Aorta (tissue), 5 donors: ENCODE results near the gene ZNF606. TPM values are rescaled to one million over a fixed set of nuclear protein-coding genes. Genes with fewer than 3 reads are reported as not detected.

Source experiments
- ATAC-seq: fragments of 200-7000 bp; cut with Tn5 transposase; one replicate; pipeline ENCODE4 v1.9.1; 2022; ENCODE audit warnings: moderate library complexity; ENCODE audit not compliant: low FRiP score
- DNase-seq, 2 donors: peaks; one replicate each; pipeline ENCODE4 v3.0.0-alpha.2; 2020
- H3K27ac ChIP-seq, 2 donors: one replicate each; pipeline ENCODE4 v1.5.1; 2013; ENCODE audit warnings: low read length in 2 of 2, mild to moderate bottlenecking in 2 of 2, moderate library complexity in 2 of 2, control low read depth in 1 of 2, inconsistent platforms in 1 of 2, low read depth in 1 of 2
- H3K27me3 ChIP-seq, 2 donors: one replicate each; pipeline ENCODE4 v1.6.1; 2013; ENCODE audit warnings: control low read depth in 1 of 2, low read length in 1 of 2, mild to moderate bottlenecking in 1 of 2, moderate library complexity in 1 of 2; ENCODE audit not compliant: insufficient read depth in 2 of 2, control insufficient read depth in 1 of 2
- H3K36me3 ChIP-seq, 2 donors: one replicate each; pipeline ENCODE4 v1.6.1; 2013; ENCODE audit warnings: control low read depth in 1 of 2, low read length in 1 of 2, mild to moderate bottlenecking in 1 of 2; ENCODE audit not compliant: insufficient read depth in 2 of 2, control insufficient read depth in 1 of 2
- H3K4me1 ChIP-seq, 2 donors: one replicate each; pipeline ENCODE4 v1.6.1; 2013; ENCODE audit warnings: low read length in 2 of 2, control low read depth in 1 of 2, mild to moderate bottlenecking in 1 of 2, moderate library complexity in 1 of 2; ENCODE audit not compliant: insufficient read depth in 2 of 2, control insufficient read depth in 1 of 2
- H3K4me3 ChIP-seq, 2 donors: one replicate each; pipeline ENCODE4 v1.5.1; 2013; ENCODE audit warnings: low read length in 2 of 2, control low read depth in 1 of 2, mild to moderate bottlenecking in 1 of 2
- H3K9me3 ChIP-seq: one replicate; pipeline ENCODE4 v1.6.1; 2013; ENCODE audit warnings: mild to moderate bottlenecking, low read length; ENCODE audit not compliant: control insufficient read depth
- WGBS, 2 donors: extraction: QIAGEN DNeasy Blood & Tissue Kit; methylation state at CpG; one replicate each; pipeline ENCODE4 v1.1.7; 2013; 5-methylcytosine and 5-hydroxymethylcytosine counted together
- intact Hi-C, 2 donors: fragments of 100-400 bp; cut with DNase I; formaldehyde crosslinking; loops; one replicate each; pipeline versions ENCODE4 v1.14.2 to v1.15.0; 2022
- long read RNA-seq, 2 donors: library from polyadenylated mRNA; unstranded; transcript quantifications; one replicate each; pipeline ENCODE4 v2.0.0, GENCODE V29; 2020 to 2021
- polyA plus RNA-seq, 2 donors: library from polyadenylated mRNA; stranded (reverse); fragments of 200-250 nt; gene quantifications; one replicate each; pipeline ENCODE4 v1.2.3, GENCODE V29; 2013
- total RNA-seq, 2 donors: library from RNA; stranded (reverse); fragmentation: NEBNext Ultra II Directional; extraction: Animal tissue kit (Norgen Biotek cat#: 25700); gene quantifications; one replicate each; pipeline ENCODE4 v1.2.1, GENCODE V29; 2021
- donor health status: healthy with polysubstance abuse.
- donor health status: Bipolar disorder and iron deficiency.
- donor health status: DM: no; HTN: no; CAD: no.
- donor health status: DM: no; HTN: no; CAD: no.
- donor health status: DM: yes; HTN: yes; CAD: no.

The ZNF606 gene
- 10 to 100 TPM in 1 of 2 donors, 1 to 10 TPM in 1; 9.9 to 21.0 TPM for total RNA-seq
- 10 to 100 TPM in 1 of 2 donors, 1 to 10 TPM in 1; 4.8 to 12.0 TPM for polyA plus RNA-seq
- long read RNA-seq, donor 1, partial matches to known transcripts: 0 of 9 reads
- long read RNA-seq, donor 1, other reads (novel, unspliced or antisense): 7 of 9 reads
- long read RNA-seq, donor 2, partial matches to known transcripts: 0 of 5 reads
- long read RNA-seq, donor 2, other reads (novel, unspliced or antisense): 2 of 5 reads

DNA sequence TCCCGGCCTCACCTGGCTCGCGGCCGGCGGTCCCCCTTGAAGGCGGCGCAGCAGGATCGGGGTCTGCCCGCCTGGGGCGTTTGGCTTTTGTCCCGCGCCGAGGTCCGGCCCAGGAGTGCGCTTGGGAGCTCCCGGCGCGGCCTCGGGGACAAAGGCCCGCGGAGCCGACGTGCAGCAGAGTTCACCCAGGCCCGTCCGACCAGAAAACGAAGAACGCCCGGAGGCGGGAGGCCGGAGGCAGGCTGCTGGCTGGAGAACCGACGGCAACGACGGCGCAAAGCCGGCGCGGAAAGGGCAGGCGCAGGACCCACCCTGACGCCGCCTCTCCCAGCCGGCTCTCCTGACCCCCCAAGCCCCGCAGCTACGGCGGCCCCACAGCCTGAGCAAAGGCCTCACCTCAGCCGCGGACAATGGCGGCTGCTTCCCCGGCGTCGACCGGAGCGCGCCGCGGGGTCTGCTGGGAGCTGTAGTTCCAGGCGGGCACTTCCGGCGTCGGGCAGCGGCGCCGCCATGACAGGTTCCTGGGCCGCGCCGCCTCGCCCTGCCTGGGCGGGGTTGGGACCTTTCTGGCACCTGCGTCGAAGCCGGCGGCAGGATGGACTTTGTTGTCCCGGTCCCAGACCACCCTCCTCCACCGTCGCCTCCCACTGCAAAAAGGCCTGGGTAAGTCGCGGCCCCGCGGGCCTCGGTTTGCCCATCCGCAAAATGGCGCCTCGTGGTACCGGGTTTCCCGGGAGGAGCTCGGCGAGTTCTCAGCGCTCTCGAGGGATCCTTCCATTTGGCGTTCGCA, at the start of gene ZNF606:
TSS of gene ZNF606 (minus strand) at position 437 of the 790 bp plus-strand sequence. CDS start 1,501 bp downstream, outside the sequence.
- H3K27ac ChIP-seq: peak within 1 kb of the TSS in 1 of 2 donors; percentile 65
- H3K27me3 ChIP-seq: no peaks in the 10 kb centered on the region
- intact Hi-C loops: no loop called here
- H3K9me3 ChIP-seq: peaks cover 21% of the 10 kb centered on the region
- WGBS, 2 donors: 0 to 1% methylated on average over 78 to 91 of the region's 91 CpGs
- peak within 1 kb of the TSS; percentile 86 to 88 for H3K4me3 ChIP-seq
- peaks cover 9 to 13% of the 10 kb centered on the region in 2 donors for H3K36me3 ChIP-seq
- peaks cover 0 to 3% of the 10 kb centered on the region in 2 donors for H3K4me1 ChIP-seq
- DNase-seq (peak; percentile 92 to 96), ATAC-seq (peak; percentile 99)

- Histone ChIP-seq H3K9me3 (peaks cover 4% of the 10 kb centered on the region), H3K36me3 (no peaks in the 10 kb centered on the region), H3K4me3 (no peak overlapping the region), H3K4me1 (no peaks in the 10 kb centered on the region), H3K27me3 (no peaks in the 10 kb centered on the region), H3K27ac (no peak overlapping the region)
- ATAC-seq (no peak), DNase-seq (no peak)
- 95 to 97% methylated on average over 16 of the region's 16 CpGs for WGBS, 2 donors
- intact Hi-C loops: no loop called here
Observed at GRCh38 chr19:58052256-58052655, 49.6 kb upstream of the ZNF606 start.

- H3K27ac ChIP-seq: no peak overlapping the region
- WGBS, 2 donors: 95% methylated on average over 12 of the region's 12 CpGs
- ATAC-seq (no peak), DNase-seq (no peak)
- no peak overlapping the region for H3K4me3 ChIP-seq
- no peaks in the 10 kb centered on the region for H3K4me1 ChIP-seq
- no peaks in the 10 kb centered on the region for H3K36me3 ChIP-seq
- peaks cover 26% of the 10 kb centered on the region for H3K9me3 ChIP-seq
- intact Hi-C loops: no loop called here
- no peaks in the 10 kb centered on the region for H3K27me3 ChIP-seq
Observed at GRCh38 chr19:58047672-58048071, 45.1 kb upstream of the ZNF606 start.

- no peaks in the 10 kb centered on the region for H3K27me3 ChIP-seq
- ATAC-seq (no peak), DNase-seq (no peak)
- no peak overlapping the region for H3K27ac ChIP-seq
- intact Hi-C loops: no loop called here
- peaks cover 28% of the 10 kb centered on the region for H3K9me3 ChIP-seq
- no peak overlapping the region for H3K4me3 ChIP-seq
- H3K36me3 ChIP-seq: no peaks in the 10 kb centered on the region
- WGBS, 2 donors: 86 to 90% methylated on average over 7 of the region's 7 CpGs
- H3K4me1 ChIP-seq: no peaks in the 10 kb centered on the region
Observed at GRCh38 chr19:58046856-58047255, 44.2 kb upstream of the ZNF606 start.

GRCh38 chr19:58045411-58046050, 42.9 kb upstream of the ZNF606 start:
- 96% methylated on average over 24 of the region's 24 CpGs for WGBS, 2 donors
- intact Hi-C loops: no loop called here
- no peaks in the 10 kb centered on the region for H3K27me3 ChIP-seq
- H3K4me3 ChIP-seq: no peak overlapping the region
- DNase-seq (no peak), ATAC-seq (no peak)
- no peaks in the 10 kb centered on the region for H3K36me3 ChIP-seq
- H3K9me3 ChIP-seq: peaks cover 33% of the 10 kb centered on the region
- H3K27ac ChIP-seq: no peak overlapping the region
- no peaks in the 10 kb centered on the region for H3K4me1 ChIP-seq

- no peaks in the 10 kb centered on the region for H3K4me1 ChIP-seq
- intact Hi-C loops: no loop called here
- no peaks in the 10 kb centered on the region for H3K27me3 ChIP-seq
- DNase-seq (no peak), ATAC-seq (no peak)
- no peaks in the 10 kb centered on the region for H3K36me3 ChIP-seq
- H3K27ac ChIP-seq: no peak overlapping the region
- H3K9me3 ChIP-seq: peaks cover 33% of the 10 kb centered on the region
- 92 to 93% methylated on average over 26 of the region's 26 CpGs for WGBS, 2 donors
- H3K4me3 ChIP-seq: no peak overlapping the region
Observed at GRCh38 chr19:58044886-58045285, 42.3 kb upstream of the ZNF606 start.

GRCh38 chr19:58044391-58044790, 41.8 kb upstream of the ZNF606 start:
- Histone ChIP-seq H3K36me3 (no peaks in the 10 kb centered on the region), H3K4me1 (no peaks in the 10 kb centered on the region), H3K27me3 (no peaks in the 10 kb centered on the region), H3K27ac (no peak overlapping the region), H3K9me3 (peaks cover 33% of the 10 kb centered on the region), H3K4me3 (no peak overlapping the region)
- DNase-seq: no peak
- no peak for ATAC-seq
- WGBS, 2 donors: 54 to 62% methylated on average over 42 of the region's 42 CpGs
- intact Hi-C loops: no loop called here

DNA sequence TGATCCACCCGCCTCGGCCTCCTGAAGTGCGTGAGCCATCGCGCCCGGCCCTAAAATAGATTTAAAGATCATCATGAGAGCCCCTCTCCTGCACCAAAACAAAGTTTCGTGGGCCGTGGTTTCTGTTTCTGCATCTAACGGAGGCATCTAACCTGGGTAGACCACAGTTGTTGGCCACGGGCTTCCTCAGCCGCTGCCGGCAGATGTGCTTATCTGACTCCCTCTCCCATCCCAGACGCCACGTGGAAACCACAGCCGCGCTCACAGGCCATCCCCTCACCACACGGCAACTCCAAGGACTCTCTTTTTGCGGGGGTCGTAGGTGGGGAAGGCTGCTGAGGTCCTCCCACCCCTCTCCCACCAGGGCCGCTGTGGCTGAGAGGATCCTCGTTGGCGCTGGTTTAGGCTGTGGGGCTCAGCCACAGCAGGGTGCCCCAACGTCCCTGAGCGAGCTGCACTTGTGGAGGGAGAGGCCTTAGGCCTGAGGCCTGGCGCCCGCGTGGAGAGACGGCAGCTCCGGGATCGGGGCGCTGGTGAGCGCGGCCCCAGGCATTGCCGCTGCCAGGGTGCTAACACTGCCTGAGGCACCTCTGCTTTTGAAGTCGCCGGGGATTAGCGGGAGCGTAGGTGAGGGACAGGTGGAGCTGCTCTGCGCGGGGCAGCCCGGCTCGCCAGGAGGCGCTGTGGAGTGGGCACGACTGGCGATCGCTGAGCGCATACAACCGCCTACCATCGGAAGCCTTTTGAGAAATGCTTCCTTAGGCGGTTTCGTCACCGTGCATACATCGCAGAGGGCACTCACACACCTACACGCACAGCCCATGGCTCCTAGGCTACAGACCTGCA, 40.1 kb upstream of the ZNF606 start:
- DNase-seq (no peak), ATAC-seq (no peak)
- Histone ChIP-seq H3K36me3 (no peaks in the 10 kb centered on the region), H3K4me1 (no peaks in the 10 kb centered on the region), H3K9me3 (peaks cover 40% of the 10 kb centered on the region), H3K27ac (no peak overlapping the region), H3K27me3 (no peaks in the 10 kb centered on the region), H3K4me3 (no peak overlapping the region)
- 38 to 41% methylated on average over 54 of the region's 54 CpGs for WGBS, 2 donors
- intact Hi-C loops: no loop called here
